ENCODE data around the gene KCNH4. TPM values are rescaled to one million over a fixed set of nuclear protein-coding genes. Genes with fewer than 3 reads are reported as not detected.

The KCNH4 gene
- total and polyA plus RNA-seq, 2 of the 13 experiments (the other 11 are each of a cell fraction or from before 2014, with no cell fraction given), result 0.01 to 0.09 TPM

GRCh38 chr17:42116705-42117396, 64.1 kb downstream of the KCNH4 start (continued):
- TF ChIP-seq ZSCAN5A (CRISPR knock-in tag; IDR thresholded peaks at IDR 0.05; ENCODE audit: borderline replicate concordance) (no peak), TEF (CRISPR knock-in tag; IDR thresholded peaks at IDR 0.05) (no peak), ZXDC (CRISPR knock-in tag; IDR thresholded peaks at IDR 0.05) (no peak), ZNF678 (CRISPR knock-in tag; IDR thresholded peaks at IDR 0.05) (no peak), ZHX2 (IDR thresholded peaks at IDR 0.05; ENCODE audit: low read depth) (no peak), ZHX2 (CRISPR knock-in tag; IDR thresholded peaks at IDR 0.05; ENCODE audit: borderline replicate concordance) (no peak), RELA (CRISPR knock-in tag; IDR thresholded peaks at IDR 0.05) (0 out of 2 replicates have a peak, but pooled peaks have one; percentile 76), ZNF639 (CRISPR knock-in tag; conservative IDR thresholded peaks at IDR 0.05) (no peak), BRCA1 (CRISPR knock-in tag; IDR thresholded peaks at IDR 0.05) (no peak), ZNF569 (CRISPR knock-in tag; IDR thresholded peaks at IDR 0.05; ENCODE audit: borderline replicate concordance) (no peak), ZNF841 (CRISPR knock-in tag; IDR thresholded peaks at IDR 0.05; ENCODE audit: borderline replicate concordance) (no peak), TBP (CRISPR knock-in tag; IDR thresholded peaks at IDR 0.05) (no peak), DNMT3B (CRISPR knock-in tag; conservative IDR thresholded peaks at IDR 0.05) (no peak), PBX2 (CRISPR knock-in tag; IDR thresholded peaks at IDR 0.05) (no peak), KLF15 (CRISPR knock-in tag; IDR thresholded peaks at IDR 0.05; ENCODE audit: borderline replicate concordance) (no peak), SRY (CRISPR knock-in tag; IDR thresholded peaks at IDR 0.05) (no peak)

Data from HepG2 (cell line).